ENCODE results near the gene PLD3.

Gene PLD3

DNA sequence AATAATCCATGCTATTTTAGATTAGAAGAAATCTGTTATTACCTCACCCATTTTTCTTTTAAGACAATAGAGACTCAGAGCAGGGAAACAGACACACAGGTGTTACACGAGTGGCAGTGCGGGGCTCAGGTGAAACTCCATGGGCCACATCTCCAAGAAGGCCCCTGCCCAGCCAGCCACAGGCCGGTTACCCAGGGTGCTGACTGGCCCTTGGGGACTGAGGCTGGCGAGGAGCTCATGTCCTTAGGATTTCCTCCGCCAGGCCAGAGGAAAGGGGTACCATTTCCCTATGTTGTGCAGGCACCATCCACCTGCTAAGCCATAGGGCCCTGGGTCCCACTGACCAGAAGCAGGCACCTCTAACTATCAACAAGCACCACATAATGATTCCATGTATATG is 10.9 kb upstream of the PLD3 start:
- intact Hi-C loops (cut with DNase I; ENCODE audit: low total_unique reads), result no loop called here
- Histone ChIP-seq H3K4me1 (peaks cover 0 to 33% (median 18%) of the 10 kb centered on the region in 4 donors), H3K27me3 (no peaks in the 10 kb centered on the region), H3K9me3 (no peaks in the 10 kb centered on the region), H3K27ac (no peak overlapping the region), H3K4me3 (no peak overlapping the region), H3K36me3 (peaks cover 30 to 44% (median 37%) of the 10 kb centered on the region in 3 donors)
- DNase-seq, result no peak
- TF ChIP-seq, protein P1, sequence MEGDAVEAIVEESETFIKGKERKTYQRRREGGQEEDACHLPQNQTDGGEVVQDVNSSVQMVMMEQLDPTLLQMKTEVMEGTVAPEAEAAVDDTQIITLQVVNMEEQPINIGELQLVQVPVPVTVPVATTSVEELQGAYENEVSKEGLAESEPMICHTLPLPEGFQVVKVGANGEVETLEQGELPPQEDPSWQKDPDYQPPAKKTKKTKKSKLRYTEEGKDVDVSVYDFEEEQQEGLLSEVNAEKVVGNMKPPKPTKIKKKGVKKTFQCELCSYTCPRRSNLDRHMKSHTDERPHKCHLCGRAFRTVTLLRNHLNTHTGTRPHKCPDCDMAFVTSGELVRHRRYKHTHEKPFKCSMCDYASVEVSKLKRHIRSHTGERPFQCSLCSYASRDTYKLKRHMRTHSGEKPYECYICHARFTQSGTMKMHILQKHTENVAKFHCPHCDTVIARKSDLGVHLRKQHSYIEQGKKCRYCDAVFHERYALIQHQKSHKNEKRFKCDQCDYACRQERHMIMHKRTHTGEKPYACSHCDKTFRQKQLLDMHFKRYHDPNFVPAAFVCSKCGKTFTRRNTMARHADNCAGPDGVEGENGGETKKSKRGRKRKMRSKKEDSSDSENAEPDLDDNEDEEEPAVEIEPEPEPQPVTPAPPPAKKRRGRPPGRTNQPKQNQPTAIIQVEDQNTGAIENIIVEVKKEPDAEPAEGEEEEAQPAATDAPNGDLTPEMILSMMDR (IDR thresholded peaks at IDR 0.05), result no peak

GRCh38 chr19:40339018-40339728 is 9.3 kb upstream of the PLD3 start:
- H3K27me3 ChIP-seq, result no peaks in the 10 kb centered on the region
- H3K9me3 ChIP-seq, result no peaks in the 10 kb centered on the region
- intact Hi-C loops (cut with DNase I; ENCODE audit: low total_unique reads), result no loop called here
- H3K36me3 ChIP-seq, result peaks cover 15 to 32% (median 21%) of the 10 kb centered on the region in 3 donors
- no peak for DNase-seq
- peak overlapping the region in 1 of 2 donors; percentile 90 for H3K27ac ChIP-seq
- peaks cover 0 to 43% (median 22%) of the 10 kb centered on the region in 4 donors for H3K4me1 ChIP-seq
- no peak overlapping the region for H3K4me3 ChIP-seq
- TF ChIP-seq, protein P1 (IDR thresholded peaks at IDR 0.05), result no peak

DNA sequence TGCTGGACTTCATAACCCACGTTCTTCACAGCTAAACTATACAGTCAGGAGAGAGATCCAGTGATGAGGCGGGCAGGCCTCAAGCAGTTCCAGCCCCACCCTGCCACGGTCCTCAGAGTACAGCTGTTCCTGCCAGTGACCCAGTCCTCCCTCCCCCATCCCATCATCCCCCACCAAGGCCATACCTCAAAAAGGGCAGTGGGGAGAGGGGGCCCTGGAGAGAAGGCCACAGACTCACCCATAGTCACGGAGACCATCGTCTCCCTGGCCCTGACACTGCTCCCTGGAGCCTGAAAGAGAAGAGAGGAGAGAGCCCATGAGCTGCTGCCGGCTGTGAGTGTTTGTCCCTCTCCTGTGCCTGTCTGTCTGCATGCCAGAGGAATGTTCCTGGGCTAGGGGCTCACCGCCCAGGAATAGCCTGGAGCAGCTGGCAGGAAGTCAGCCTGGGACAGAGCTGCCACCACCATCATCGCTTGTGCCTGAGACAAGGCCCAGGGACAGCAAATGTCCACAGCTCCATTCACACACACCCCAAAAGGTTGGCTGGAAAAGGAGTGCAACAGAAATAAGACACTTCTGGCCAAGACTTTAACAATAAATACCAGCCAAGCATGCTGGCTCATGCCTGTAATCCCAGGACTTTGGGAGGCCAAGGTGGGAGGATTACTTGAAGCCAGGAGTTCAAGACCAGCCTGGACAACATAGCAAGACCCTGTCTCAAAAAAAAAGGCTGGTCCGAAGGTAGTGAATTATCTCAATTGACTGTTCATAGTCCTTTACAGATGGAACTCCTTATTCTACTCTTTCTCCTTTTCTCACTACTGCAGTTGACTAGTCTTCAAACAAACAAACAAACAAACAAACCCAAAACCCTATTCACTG is 6.7 kb upstream of the PLD3 start:
- DNase-seq, result peak; percentile 36 to 87
- TF ChIP-seq, protein P1 (IDR thresholded peaks at IDR 0.05), result no peak
- H3K27ac ChIP-seq, result peak overlapping the region; percentile 85 to 90
- intact Hi-C loops (cut with DNase I; ENCODE audit: low total_unique reads), result no loop called here
- H3K36me3 ChIP-seq, result peaks cover 0 to 11% (median 0%) of the 10 kb centered on the region in 3 donors
- no peaks in the 10 kb centered on the region for H3K27me3 ChIP-seq
- H3K4me3 ChIP-seq, result peak overlapping the region; percentile 36 to 49
- no peaks in the 10 kb centered on the region for H3K9me3 ChIP-seq
- H3K4me1 ChIP-seq, result peaks cover 0 to 47% (median 22%) of the 10 kb centered on the region in 4 donors

DNA sequence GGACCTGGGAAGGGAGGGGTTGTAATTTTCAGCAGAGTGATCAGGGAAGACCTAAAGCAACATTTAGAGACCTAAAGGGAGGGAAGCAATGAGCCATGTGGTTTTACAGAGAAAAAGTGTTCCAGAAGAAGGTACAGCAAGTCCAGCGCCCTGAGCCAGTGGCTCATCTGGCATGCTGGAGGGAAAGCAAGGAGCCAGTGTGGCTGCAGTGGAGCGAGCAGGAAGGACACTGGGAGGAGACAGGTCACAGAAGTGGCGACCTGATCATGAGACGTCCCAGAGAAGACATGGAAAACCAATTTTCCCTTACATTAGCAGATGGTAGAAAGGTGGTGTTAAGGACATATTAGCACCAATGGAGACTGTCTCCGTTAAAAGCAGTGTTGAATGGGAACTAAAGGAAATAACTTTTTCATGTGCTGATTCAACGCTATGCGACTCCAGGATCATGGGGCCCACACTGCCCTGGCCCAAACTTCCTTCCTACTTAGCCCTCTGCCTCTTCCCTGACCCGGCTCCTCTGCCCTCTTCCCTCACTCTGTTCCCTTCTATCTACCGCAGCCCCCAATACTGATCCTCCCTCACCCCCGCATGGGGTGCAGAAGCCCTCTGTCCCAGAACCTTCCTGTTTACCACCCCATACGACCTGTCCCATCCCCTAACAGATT is 5.7 kb upstream of the PLD3 start:
- Histone ChIP-seq H3K4me3 (no peak overlapping the region), H3K4me1 (peaks cover 0 to 57% (median 28%) of the 10 kb centered on the region in 4 donors), H3K36me3 (peaks cover 0 to 11% (median 0%) of the 10 kb centered on the region in 3 donors), H3K27me3 (no peaks in the 10 kb centered on the region), H3K9me3 (no peaks in the 10 kb centered on the region), H3K27ac (peak overlapping the region; percentile 85 to 90)
- intact Hi-C loops (cut with DNase I; ENCODE audit: low total_unique reads), result no loop called here
- no peak for DNase-seq
- TF ChIP-seq, protein P1 (IDR thresholded peaks at IDR 0.05), result no peak

DNA sequence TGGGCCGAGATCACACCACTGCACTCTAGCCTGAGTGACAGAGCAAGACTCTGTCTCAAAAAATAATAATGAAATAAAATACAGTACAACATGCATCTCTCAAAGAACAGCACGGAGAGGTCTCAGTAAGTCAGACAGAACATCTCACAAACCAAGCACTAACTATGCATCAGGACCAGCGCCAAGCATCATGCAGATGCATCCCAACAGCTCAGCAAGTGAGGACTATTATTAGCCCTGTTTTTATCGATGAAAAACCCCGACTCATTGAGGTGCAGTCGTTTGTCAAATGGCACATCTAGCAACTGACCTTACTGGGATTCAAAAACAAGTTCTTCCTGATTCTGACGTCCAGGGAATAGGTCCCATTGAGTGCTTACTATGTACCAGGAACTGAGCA is 4.1 kb upstream of the PLD3 start:
- TF ChIP-seq, protein P1 (IDR thresholded peaks at IDR 0.05), result no peak
- DNase-seq, result no peak
- Histone ChIP-seq H3K9me3 (no peaks in the 10 kb centered on the region), H3K36me3 (peaks cover 0 to 3% (median 0%) of the 10 kb centered on the region in 3 donors), H3K27me3 (no peaks in the 10 kb centered on the region), H3K4me3 (no peak overlapping the region), H3K4me1 (peaks cover 0 to 59% (median 29%) of the 10 kb centered on the region in 4 donors), H3K27ac (no peak overlapping the region)
- intact Hi-C loops (cut with DNase I; ENCODE audit: low total_unique reads), result no loop called here

Data from tibial artery (tissue), 4 donors.